ENCODE measurements around the gene NOM1. TPM values are rescaled to one million over a fixed set of nuclear protein-coding genes. Genes with fewer than 3 reads are reported as not detected.

Gene NOM1
- total RNA-seq, 2 donors from 2014 or later, result 12.7 to 21.4 TPM

DNA sequence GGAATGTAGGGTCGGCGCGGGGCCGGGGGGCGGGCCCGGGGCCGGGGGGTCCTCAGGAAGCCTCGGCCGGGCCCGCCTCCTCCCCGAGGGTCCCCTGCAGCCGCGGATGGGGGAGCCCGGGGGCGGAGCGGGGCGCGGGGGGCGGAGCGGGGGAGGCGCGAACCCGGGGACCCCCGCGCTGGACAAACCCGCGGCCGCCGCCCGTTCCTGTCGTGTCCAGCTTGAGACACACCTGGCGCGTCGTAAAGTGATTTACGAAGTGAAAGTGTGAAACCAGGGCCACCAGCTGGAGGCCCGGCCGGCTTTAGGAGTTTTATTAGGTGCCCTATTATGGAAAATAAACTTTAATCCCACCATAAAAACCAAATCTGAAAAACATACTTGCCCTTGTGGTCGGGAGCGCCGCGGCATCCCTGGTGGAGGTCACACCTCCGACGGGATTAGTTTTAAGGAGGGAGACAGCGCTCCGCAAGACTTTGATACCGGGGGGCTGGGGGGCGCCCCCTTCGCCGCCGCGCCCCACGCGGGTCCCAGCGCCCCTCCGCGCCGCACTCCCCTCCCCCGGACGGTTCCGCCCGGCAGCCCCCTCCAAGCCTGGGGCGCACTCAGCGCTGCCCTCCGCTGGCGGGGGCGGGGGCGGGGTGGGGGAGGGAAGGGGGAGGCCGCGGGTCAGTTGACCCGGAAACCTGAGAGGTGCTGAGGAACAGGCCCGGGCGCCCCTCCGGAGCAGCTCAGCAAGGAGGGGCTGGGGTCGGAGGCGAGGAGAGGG lies 50.6 kb downstream of the NOM1 start:
- Histone ChIP-seq H3K27me3 (peaks cover 35% of the 10 kb centered on the region), H3K9me3 (no peaks in the 10 kb centered on the region), H3K4me1 (peaks cover 15% of the 10 kb centered on the region), H3K36me3 (no peaks in the 10 kb centered on the region), H3K27ac (peak overlapping the region; percentile 70), H3K4me3 (peak overlapping the region; percentile 53), H3K9ac (ENCODE audit: low read depth in 2 of 2, low read length in 2 of 2) (peak overlapping the region in 1 of 2 donors; percentile 51)
- intact Hi-C loops (cut with DNase I), result no loop called here
- peak; percentile 65 for DNase-seq
- TF ChIP-seq CTCF (IDR thresholded peaks at IDR 0.05), result no peak

- intact Hi-C loops (cut with DNase I), result no loop called here
- Histone ChIP-seq H3K9ac (ENCODE audit: low read depth in 2 of 2, low read length in 2 of 2) (peak overlapping the region in 1 of 2 donors; percentile 9), H3K4me1 (peaks cover 15% of the 10 kb centered on the region), H3K4me3 (peak overlapping the region; percentile 53), H3K36me3 (no peaks in the 10 kb centered on the region), H3K9me3 (no peaks in the 10 kb centered on the region), H3K27me3 (peaks cover 35% of the 10 kb centered on the region), H3K27ac (peak overlapping the region; percentile 70)
- TF ChIP-seq CTCF (IDR thresholded peaks at IDR 0.05), result no peak
- DNase-seq, result peak; percentile 26
These were observed 51.5 kb downstream of the NOM1 start for GRCh38 chr7:157000741-157001653.

- intact Hi-C loops (cut with DNase I), result no loop called here
- Histone ChIP-seq H3K4me1 (peaks cover 24% of the 10 kb centered on the region), H3K4me3 (no peak overlapping the region), H3K36me3 (no peaks in the 10 kb centered on the region), H3K27ac (no peak overlapping the region), H3K9me3 (no peaks in the 10 kb centered on the region), H3K9ac (ENCODE audit: low read depth in 2 of 2, low read length in 2 of 2) (no peak overlapping the region), H3K27me3 (peaks cover 35% of the 10 kb centered on the region)
- no peak for TF ChIP-seq CTCF (IDR thresholded peaks at IDR 0.05)
- DNase-seq, result peak; percentile 17
These were observed 52.7 kb downstream of the NOM1 start for GRCh38 chr7:157001920-157002818.

- no peaks in the 10 kb centered on the region for H3K9me3 ChIP-seq
- H3K27ac ChIP-seq, result peak overlapping the region; percentile 52
- TF ChIP-seq CTCF (IDR thresholded peaks at IDR 0.05), result no peak
- H3K4me3 ChIP-seq, result no peak overlapping the region
- DNase-seq, result peak; percentile 20
- H3K4me1 ChIP-seq, result peaks cover 24% of the 10 kb centered on the region
- no peak overlapping the region for H3K9ac ChIP-seq (ENCODE audit: low read depth in 2 of 2, low read length in 2 of 2)
- intact Hi-C loops (cut with DNase I), result no loop called here
- peaks cover 35% of the 10 kb centered on the region for H3K27me3 ChIP-seq
- no peaks in the 10 kb centered on the region for H3K36me3 ChIP-seq
These were observed 53.4 kb downstream of the NOM1 start for GRCh38 chr7:157002819-157003421.

Measured in colonic mucosa (tissue), 4 donors.